Breast epithelium (tissue), 4 donors: ENCODE results near the gene PADI4. TPM values are rescaled to one million over a fixed set of nuclear protein-coding genes. Genes with fewer than 3 reads are reported as not detected.

Experiments
- DNase-seq, 2 donors: peaks; one replicate each; pipeline ENCODE4 v3.0.0-alpha.2; 2019; ENCODE audit warnings: low spot score in 2 of 2
- H3K27ac ChIP-seq, 2 donors: fragments of 200-600 bp; sonication (generic) in 1 of 2; one replicate each; pipeline ENCODE4 v1.5.1; 2016 to 2019; ENCODE audit warnings: mild to moderate bottlenecking in 1 of 2
- H3K27me3 ChIP-seq, 2 donors: fragments of 200-600 bp; sonication (generic) in 1 of 2; one replicate each; pipeline versions ENCODE4 v1.5.1 to v1.6.0; 2017 to 2019; ENCODE audit warnings: control low read depth in 1 of 2, mild to moderate bottlenecking in 1 of 2
- H3K36me3 ChIP-seq: fragments of 200-600 bp; one replicate; pipeline ENCODE4 v1.5.1; 2019
- H3K4me1 ChIP-seq, 2 donors: fragments of 200-600 bp; sonication (generic); one replicate each; pipeline ENCODE4 v1.5.1; 2016 to 2019; ENCODE audit warnings: control low read depth in 1 of 2
- H3K4me3 ChIP-seq, 3 donors: fragments of 200-600 bp; sonication (generic); 1 replicate in 2 of 3; 2 replicates in 1 of 3; pipeline ENCODE4 v1.5.1; 2016 to 2019; ENCODE audit warnings: mild to moderate bottlenecking in 3 of 3, moderate library complexity in 2 of 3
- H3K9me3 ChIP-seq, 2 donors: fragments of 200-600 bp; sonication (generic) in 1 of 2; one replicate each; pipeline ENCODE4 v1.5.1; 2016 to 2019; ENCODE audit warnings: control low read depth in 1 of 2
- POLR2A ChIP-seq: fragments of 450-650 bp; IDR thresholded peaks from one replicate; pipeline ENCODE4 v1.6.1; 2016; ENCODE audit warnings: antibody characterized with exemption, mild to moderate bottlenecking, moderate library complexity
- POLR2AphosphoS5 ChIP-seq, 3 donors: sonication (generic); formaldehyde crosslinking; IDR thresholded peaks; one replicate each; pipeline ENCODE4 v1.6.1; 2017; ENCODE audit warnings: antibody characterized with exemption in 3 of 3
- intact Hi-C: fragments of 100-400 bp; cut with DNase I; formaldehyde crosslinking; loops from one replicate; pipeline ENCODE4 v1.15.1; 2023; ENCODE audit warnings: low total_unique reads
- total RNA-seq, 3 donors: library from RNA; depleted of rRNA; stranded (reverse); fragments of >200 nt; gene quantifications; one replicate each; pipeline ENCODE4 v1.1.0, GENCODE V29; 2016
- TF ChIP-seq, protein P1 (sequence below), 3 donors: fragments of 450-650 bp; IDR thresholded peaks; one replicate each; pipeline ENCODE4 v1.5.1; 2016 to 2017; ENCODE audit warnings: antibody characterized with exemption in 3 of 3, mild to moderate bottlenecking in 3 of 3, moderate library complexity in 3 of 3

Gene PADI4
- total RNA-seq, 3 donors from 2014 or later, result 1.3 TPM; not detected in 2

DNA sequence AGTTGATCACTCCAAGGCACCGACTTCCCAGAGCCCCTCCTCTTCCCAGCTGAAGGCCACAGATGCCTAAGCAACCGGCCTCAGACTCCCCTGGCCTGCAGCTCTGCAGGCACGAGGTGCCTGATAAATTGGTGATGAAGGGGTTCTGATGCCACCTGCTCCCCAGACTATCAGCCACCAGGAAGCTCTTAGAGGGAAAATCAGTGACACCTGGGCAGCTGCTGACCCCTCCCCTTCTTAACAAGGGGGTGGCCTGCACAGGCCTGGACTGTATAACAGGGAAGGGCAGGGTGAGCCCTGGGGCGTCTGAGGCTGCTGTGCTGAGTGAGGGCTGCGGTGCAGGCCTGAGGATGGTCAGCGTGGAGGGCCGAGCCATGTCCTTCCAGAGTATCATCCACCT lies 63.9 kb downstream of the PADI4 start, which contains the start of gene PADI6:
Gene PADI6 (plus strand): TSS at position 301 of the 400 bp plus-strand sequence. CDS start 50 bp downstream, at position 351.
- Histone ChIP-seq H3K9me3 (no peaks in the 10 kb centered on the region), H3K27me3 (peaks cover 0 to under 1% of the 10 kb centered on the region in 2 donors), H3K4me3 (no peak within 1 kb of the TSS), H3K36me3 (no peaks in the 10 kb centered on the region), H3K4me1 (no peaks in the 10 kb centered on the region), H3K27ac (no peak within 1 kb of the TSS)
- intact Hi-C loops, result no loop called here
- no peak for DNase-seq
- TF ChIP-seq, protein P1, sequence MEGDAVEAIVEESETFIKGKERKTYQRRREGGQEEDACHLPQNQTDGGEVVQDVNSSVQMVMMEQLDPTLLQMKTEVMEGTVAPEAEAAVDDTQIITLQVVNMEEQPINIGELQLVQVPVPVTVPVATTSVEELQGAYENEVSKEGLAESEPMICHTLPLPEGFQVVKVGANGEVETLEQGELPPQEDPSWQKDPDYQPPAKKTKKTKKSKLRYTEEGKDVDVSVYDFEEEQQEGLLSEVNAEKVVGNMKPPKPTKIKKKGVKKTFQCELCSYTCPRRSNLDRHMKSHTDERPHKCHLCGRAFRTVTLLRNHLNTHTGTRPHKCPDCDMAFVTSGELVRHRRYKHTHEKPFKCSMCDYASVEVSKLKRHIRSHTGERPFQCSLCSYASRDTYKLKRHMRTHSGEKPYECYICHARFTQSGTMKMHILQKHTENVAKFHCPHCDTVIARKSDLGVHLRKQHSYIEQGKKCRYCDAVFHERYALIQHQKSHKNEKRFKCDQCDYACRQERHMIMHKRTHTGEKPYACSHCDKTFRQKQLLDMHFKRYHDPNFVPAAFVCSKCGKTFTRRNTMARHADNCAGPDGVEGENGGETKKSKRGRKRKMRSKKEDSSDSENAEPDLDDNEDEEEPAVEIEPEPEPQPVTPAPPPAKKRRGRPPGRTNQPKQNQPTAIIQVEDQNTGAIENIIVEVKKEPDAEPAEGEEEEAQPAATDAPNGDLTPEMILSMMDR (IDR thresholded peaks at IDR 0.05), result no peak
- TF ChIP-seq POLR2A (no peak), POLR2AphosphoS5 (IDR thresholded peaks at IDR 0.05) (no peak)

DNA sequence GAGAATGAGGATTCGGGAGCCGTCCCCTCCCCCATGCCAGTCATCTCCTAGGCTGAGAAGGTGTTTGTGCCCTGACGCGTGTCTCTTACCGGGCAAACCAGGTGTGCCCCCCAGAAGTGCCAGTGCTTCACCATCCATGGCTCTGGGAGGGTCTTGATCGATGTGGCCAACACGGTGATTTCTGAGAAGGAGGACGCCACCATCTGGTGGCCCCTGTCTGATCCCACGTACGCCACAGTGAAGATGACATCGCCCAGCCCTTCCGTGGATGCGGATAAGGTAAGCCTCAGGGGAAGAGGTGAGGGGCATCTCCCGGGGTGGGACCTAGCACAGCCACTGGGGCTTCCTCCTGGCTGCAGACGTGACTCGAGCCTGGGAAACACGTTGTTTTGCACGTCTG lies 65.0 kb downstream of the PADI4 start:
- Histone ChIP-seq H3K36me3 (no peaks in the 10 kb centered on the region), H3K27me3 (no peaks in the 10 kb centered on the region), H3K9me3 (no peaks in the 10 kb centered on the region), H3K4me3 (no peak overlapping the region), H3K27ac (no peak overlapping the region), H3K4me1 (no peaks in the 10 kb centered on the region)
- DNase-seq, result no peak
- TF ChIP-seq POLR2A (no peak), POLR2AphosphoS5 (IDR thresholded peaks at IDR 0.05) (no peak)
- TF ChIP-seq, protein P1 (IDR thresholded peaks at IDR 0.05), result no peak
- intact Hi-C loops, result no loop called here

DNA sequence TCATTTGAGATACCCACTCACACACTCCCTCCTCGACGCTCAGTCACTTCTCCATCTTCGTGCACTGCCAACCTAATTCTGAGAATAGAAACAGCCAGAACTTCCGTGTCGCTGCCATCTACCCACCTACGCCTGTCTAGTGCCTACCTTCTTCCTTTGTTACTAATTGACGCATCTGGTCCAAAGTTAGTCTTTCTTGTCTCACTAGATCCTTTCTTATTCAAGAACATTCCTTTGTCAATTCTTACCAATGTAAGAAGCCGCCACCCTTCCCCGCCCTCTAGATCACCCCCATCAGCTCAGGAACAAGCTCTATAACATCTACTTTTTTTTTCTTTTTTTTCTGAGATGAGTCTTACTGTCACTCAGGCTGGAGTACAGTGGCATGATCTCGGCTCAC lies 67.7 kb downstream of the PADI4 start:
- intact Hi-C loops, result no loop called here
- TF ChIP-seq POLR2AphosphoS5 (IDR thresholded peaks at IDR 0.05) (no peak), POLR2A (no peak)
- TF ChIP-seq, protein P1 (IDR thresholded peaks at IDR 0.05), result no peak
- Histone ChIP-seq H3K36me3 (no peaks in the 10 kb centered on the region), H3K9me3 (no peaks in the 10 kb centered on the region), H3K27ac (no peak overlapping the region), H3K4me1 (no peaks in the 10 kb centered on the region), H3K27me3 (no peaks in the 10 kb centered on the region), H3K4me3 (no peak overlapping the region)
- DNase-seq, result no peak

DNA sequence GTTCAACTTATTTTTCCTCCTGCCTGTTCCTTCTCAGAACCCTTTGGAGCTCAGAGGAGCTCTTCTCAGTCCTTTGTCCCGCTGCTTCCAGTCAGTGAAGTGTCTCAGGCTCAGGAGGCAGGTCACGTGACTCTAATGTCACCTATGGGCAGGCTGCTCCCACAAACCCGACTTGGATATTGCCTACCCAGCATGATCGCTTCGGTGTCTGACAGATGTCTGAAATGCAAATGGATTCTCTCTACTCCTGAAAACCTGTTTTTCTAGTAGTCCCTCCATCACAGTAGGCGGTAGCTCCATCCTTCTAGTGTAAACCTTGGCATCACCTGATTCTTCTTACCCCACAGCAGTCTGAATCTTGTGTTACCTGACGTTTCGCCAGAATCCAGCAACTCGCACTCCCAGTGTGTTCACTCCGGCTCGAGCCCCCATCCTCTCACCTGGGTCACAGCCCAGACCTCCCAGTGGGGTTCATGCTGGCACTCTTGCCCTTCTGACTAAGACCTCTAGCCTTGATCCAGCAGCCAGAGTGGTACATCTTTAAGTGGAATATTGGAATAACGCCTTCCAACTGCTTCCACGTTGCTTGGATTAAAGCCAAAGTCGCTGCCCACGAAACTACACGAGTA lies 69.4 kb downstream of the PADI4 start:
- Histone ChIP-seq H3K36me3 (no peaks in the 10 kb centered on the region), H3K4me3 (no peak overlapping the region), H3K27me3 (no peaks in the 10 kb centered on the region), H3K4me1 (no peaks in the 10 kb centered on the region), H3K27ac (no peak overlapping the region), H3K9me3 (no peaks in the 10 kb centered on the region)
- no peak for DNase-seq
- no peak for TF ChIP-seq POLR2A
- TF ChIP-seq, protein P1 (IDR thresholded peaks at IDR 0.05), result no peak
- TF ChIP-seq POLR2AphosphoS5 (IDR thresholded peaks at IDR 0.05), result no peak
- intact Hi-C loops, result no loop called here

DNA sequence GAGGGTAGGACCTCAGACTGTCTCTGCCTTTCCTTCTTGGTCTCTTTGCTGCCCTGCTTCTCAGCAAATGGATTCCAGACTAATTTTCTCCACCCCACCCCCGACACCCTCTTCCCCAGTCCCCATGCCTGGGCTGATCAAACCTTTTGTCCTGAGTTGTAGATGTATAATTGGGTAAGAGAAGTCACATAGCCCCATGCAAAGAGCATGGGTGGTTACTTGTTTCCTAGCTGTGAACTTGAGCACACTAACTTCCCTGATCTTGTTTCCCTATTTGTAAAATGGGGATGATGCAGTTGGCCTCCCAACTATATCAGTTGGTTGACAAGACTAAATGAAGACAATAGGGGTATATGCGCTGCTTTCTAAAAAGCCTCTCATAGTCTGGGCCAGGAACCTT lies 73.2 kb downstream of the PADI4 start:
- Histone ChIP-seq H3K27ac (no peak overlapping the region), H3K4me3 (no peak overlapping the region), H3K4me1 (no peaks in the 10 kb centered on the region), H3K36me3 (no peaks in the 10 kb centered on the region), H3K27me3 (no peaks in the 10 kb centered on the region), H3K9me3 (no peaks in the 10 kb centered on the region)
- DNase-seq, result no peak
- intact Hi-C loops, result loop anchor here (5.0 kb wide), 1 partner anchor 886 kb away; no protein-coding TSS in a partner anchor
- TF ChIP-seq POLR2A, result no peak
- no peak for TF ChIP-seq POLR2AphosphoS5 (IDR thresholded peaks at IDR 0.05)
- TF ChIP-seq, protein P1 (IDR thresholded peaks at IDR 0.05), result no peak
